IPS-11a (cell line): ENCODE measurements around the gene TMTC2.
A peak's percentile ranks its signal among the peaks of the same experiment; 100 is the strongest.

Experiments used
- H3K4me3 ChIP-seq: one replicate; pipeline ENCODE4 v1.5.1; 2013; ENCODE audit warnings: low read depth, low read length, control low read depth

The TMTC2 gene

DNA sequence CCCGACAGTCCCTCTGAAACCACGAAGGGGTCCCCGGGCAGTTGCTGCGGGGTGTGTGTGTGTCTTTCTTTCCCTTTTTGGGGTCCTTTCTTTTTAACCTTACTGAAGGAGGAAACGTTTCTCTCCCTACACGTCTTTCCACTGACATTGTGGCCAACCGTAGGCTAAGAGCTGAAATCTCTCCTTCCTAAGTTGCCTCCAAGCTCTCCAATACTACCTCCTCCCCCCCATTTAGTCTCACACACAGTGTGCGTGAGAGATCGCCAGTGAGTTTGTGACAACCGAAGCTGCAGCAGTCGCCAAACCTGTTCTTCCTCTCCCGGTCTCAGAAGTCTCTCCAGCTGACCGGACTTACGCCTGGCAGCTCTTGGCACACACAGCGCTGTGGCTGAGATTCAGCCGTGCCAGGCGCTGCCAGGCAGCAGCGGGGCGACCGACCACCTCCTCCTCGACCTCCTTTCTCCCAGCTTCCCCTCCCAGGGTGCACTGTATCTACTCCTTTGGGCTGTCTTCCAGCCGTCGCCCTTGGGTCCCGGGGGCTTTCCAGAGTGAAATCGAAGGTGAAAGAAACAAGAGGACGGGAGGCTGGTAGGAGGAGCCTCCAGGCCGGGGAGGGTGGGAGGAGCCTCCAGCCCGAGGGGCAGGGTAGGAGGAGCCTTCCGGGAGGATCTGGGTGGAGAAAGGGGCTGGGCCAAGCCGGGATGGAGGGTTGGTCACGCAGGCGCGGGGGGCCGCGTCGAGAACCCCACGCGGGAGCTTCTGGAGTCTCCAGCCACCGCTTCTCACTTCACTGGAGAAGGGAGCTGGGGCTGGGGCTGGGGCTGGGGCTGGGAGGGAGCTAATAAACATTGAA lies at the start of gene TMTC2:
TMTC2 (plus strand) TSS at position 739 of the 853 bp plus-strand sequence.
- H3K4me3 ChIP-seq: peak within 1 kb of the TSS; percentile 69

DNA sequence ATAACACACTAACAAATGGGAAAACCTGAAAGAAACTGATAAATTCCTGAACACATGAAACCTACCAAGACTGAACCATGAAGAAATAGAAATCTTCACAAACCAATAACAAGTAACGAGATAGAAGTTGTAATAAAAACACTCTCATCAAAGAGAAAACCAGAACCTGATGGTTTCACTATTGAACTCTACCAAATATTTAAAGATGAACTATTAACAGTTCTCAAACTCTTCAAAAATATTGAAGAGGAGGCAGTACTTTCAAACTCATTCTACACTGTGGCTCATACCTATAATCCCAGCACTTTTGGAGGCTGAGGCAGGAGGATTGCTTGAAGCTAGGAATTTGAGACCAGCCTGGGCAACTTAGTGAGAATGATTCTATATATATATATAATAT lies 48.4 kb upstream of the TMTC2 start:
- H3K4me3 ChIP-seq: no peak overlapping the region

DNA sequence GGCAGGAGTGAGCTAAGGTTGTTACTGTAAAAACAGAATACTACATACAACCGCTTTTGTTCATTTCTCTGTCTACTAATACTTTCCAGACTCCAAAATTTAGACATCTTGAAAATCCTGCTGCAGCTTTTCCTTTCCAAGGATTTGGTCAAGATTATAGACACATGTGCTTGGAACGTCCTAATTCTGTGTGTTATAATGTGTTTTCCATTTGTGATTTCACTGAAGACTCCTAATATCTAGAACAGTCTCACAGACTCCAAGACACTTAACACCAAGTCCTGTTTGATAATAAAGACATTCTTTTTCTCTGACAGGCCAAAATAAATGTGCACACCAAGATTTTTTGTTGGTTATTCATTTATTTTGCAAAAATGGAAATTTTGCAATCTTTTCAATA lies 41.8 kb upstream of the TMTC2 start:
- H3K4me3 ChIP-seq: no peak overlapping the region

DNA sequence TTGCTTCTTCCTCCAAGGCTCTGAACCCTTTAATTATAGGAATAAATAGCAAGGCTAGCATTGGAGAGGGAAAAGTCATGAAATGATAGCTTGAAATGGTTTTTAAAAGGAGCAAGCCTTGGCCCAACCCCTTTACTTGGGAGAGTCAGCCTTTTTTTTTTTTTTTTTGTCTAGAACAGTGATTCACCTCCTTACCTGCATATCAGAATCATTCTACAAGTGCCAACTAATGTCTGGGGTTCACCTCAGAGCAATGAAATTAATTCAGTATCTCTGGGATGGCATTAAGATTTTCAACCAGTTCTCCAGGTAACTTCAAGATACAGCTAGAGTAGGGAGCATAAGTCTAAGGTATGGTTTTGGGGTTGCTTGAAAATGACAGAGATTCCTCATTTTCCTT lies 41.3 kb upstream of the TMTC2 start:
- H3K4me3 ChIP-seq: no peak overlapping the region

DNA sequence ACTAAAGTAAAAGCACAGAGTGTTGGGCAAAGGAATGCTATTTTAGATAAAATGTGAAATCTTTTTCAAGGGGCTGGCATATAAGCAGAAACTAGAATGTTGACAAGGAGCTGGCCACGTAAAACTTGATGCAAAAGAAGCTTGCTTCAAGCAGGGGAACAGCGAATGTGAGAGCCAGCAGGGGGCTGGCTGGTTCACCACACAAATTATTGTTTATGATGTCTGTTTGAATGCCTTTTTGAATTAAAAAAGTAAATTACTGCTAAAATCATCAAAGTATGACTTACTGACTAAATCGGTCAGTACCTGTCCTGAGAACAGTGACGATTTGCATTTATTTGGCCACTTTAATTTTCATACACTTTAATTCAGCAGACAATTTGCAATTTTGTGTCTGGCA lies 38.9 kb upstream of the TMTC2 start:
- H3K4me3 ChIP-seq: no peak overlapping the region

DNA sequence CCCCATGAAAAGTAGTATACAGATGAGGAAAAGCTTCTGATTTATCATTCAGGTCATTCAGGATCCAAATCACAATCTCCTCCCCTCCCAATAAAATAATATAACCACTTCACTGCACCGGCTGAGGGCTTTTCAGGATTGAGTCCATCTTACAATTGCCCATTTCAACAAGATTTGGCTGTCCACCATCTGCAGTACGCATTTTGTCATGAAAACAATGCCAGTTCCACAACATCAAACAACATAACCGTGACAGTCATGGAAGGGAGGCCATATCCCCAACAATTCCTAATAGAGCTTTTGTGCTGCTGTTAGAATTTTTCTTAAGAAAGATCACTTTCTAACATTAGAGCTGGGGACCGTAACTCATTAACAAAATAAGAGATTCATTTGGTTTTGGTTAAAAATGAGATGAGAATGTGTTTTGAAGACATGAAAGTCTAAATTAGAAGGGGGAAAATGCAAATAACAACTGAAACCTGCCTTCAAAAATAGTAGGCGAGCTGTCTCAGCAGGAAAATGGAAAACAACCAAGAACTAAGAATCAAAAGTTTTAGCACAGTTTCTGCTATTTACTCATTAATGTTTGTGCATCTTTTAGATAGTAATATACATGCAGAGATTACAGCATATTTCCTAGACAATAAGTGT lies 38.3 kb upstream of the TMTC2 start:
- no peak overlapping the region for H3K4me3 ChIP-seq

DNA sequence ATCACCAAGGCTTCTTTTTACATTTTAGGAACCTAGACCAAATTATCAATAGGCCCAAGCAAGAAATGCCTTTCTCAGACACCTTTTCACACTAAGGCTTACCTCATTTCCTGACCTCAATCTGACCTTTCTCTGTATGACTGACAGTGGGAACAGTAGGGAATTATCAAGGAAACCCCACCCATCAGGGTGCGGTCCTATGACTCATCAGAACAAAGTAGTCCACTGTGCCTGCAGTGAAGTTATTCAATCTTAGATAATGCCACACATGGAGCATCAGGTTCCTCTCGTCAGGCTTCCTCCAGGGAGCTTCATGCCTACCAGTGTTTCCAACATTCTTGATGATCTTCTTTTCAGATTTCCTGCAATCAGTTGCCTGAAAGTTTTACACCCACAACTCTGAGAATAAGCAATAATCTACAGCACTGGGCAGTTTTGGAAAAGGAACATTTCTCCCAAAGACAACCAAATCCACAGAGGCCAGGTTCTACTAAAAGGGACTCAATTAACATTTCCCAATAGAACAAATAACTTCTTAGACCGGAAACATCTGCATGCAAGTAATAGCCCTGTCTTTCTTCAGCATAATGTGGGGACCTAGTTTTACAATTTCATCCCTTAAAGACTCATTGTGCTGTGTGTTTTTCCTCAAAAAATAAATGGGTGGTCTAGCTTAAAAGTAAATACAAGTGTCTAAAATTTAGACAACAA lies 35.9 kb upstream of the TMTC2 start:
- no peak overlapping the region for H3K4me3 ChIP-seq

DNA sequence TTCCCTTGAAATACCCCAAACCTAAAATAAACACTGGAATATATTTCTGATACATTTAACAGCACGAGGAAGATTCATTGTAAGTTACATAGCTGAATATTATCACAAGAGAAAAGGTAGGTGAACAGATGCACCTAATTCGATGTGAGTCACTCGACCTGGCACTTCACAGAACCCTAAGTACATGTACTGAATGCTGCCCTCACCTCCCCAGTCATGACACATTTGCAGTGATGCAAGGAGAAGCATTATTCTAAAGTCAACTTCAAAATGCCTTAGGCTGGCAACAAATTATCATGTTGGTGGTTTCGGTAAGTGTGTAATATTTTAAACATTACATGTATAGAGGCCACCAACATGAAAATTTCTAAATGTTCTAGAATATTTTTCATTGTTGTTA lies 35.2 kb upstream of the TMTC2 start:
- H3K4me3 ChIP-seq: no peak overlapping the region

DNA sequence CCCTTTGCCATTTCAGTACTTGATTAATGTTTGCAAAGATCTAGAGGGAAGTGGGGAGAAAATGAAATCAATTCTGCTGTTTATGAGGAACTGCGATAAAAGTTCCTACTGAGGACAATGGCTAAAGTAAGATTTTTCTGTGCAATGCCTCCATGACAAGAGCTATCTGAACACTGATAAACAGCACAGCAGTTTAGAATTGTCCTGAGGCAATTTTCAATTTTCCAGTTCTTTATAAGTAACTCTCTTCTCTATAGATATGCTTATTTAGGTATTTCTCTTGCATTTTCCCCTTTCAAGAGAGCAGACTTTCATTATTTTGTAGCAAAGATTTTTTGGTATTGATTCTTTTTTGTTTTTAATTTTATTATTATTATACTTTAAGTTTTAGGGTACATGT lies 34.6 kb upstream of the TMTC2 start:
- no peak overlapping the region for H3K4me3 ChIP-seq

DNA sequence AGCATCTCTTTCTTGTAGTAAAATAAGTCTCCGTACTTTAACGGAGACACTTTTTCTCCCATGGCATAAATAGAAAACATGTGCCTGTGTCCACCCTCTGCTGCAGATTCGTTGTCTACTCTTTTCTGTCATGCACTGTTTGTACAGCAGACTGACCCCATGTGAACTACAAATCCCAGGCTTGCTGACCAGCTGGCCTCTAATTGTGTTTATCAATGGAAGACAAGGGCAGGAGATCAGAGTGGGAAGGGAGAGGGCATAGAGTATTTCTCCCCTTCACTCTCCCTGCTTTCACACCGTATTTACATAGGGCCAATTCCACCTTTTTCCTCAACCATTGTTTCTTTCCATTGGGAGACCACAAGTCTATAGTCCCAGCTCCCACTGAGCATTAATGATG lies 31.0 kb upstream of the TMTC2 start:
- H3K4me3 ChIP-seq: no peak overlapping the region

DNA sequence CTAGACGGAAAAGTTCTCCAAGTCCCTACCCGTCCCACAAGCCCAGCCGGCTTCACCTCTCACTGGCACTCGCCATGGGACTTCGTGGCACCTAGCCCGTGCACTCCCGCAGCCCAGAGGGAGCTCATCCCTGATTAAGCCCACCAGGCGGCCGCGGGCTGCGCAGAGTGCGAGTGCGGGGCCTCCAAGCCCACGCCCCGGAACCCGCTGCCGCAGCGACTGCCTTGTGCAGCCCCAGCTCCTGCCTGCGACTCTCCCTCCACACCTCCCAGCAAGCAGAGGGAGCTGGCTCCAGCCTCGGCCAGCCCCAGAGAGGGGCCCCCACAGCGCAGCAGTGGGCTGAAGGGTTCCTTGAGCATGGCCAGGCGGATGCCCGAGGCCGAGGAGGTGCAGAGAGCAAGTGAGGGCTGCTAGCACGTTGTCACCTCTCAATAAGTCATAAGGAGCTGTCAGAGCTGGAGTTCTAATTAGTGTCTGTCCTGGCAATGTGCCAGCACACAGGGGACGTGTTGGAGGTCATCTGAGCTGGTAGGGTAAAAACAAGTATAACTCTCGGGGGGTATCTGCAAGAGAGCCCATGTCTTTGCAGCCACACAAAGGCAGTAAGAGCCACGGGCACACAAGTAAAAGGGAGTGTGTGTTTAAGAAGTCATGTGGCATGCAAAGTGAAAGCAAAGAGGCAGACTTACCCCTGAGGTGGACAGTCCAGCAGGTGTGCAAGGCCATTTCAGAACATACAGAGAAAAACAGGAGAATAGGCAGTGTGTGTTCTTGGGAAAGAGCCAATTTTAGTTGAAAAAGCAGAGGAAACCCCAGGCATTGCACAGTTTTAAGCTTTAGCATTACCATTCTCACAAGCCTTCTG lies 27.1 kb upstream of the TMTC2 start:
- H3K4me3 ChIP-seq: no peak overlapping the region

DNA sequence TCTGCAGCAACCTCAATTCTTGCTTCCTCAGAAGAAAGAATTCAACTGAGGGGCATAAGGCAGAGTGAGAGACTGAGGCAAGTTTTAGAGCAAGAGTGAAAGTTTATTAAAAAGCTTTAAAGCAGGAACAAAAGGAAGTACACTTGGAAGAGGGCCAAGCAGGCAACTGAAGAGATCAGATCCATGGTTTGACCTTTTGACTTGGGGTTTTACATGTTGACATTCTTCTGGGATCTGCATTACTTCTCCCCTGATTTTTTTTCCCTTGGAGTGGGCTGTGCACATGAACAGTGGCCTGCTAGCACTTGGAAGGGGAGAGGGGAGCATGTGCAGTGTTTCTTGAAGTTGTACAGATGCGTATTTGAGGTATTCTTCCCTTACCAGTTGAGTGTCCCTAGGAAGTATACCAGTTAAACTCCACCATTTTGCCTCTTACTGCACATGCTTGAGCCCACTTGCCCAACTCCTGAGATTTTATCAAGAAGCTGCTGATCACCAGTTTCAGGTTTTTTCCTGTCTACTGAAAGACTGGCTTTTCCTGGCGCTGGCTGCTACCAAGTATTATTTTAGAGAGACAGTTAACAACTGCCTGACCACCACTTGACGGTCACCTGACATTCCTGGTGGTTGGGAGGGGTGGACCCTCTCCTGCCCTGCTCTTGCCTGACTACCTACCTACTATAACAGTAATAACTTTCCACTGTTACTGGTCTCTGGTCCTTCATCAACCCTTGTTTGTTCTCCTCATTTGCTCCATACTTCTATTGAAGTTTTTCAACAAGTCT lies 26.0 kb upstream of the TMTC2 start:
- no peak overlapping the region for H3K4me3 ChIP-seq

DNA sequence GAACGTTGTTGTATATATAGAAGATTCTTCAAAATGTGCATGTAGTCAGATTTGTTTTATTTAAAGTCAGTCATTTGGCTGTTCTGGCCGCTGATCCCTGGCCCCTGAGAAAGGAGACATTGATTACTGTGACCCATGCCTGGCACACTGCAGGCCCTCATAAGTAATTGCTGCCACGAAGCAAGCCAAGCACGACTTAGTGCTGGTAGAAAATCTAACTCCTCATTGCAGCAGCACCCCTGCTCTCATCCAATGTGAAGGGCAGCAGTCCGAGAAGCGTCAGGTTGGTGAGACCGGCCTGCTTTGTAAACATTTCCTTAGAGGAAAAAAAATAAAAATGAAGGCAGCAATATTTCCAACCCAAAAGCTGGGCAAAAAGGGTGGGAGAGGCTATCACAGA lies 22.8 kb upstream of the TMTC2 start:
- H3K4me3 ChIP-seq: no peak overlapping the region

DNA sequence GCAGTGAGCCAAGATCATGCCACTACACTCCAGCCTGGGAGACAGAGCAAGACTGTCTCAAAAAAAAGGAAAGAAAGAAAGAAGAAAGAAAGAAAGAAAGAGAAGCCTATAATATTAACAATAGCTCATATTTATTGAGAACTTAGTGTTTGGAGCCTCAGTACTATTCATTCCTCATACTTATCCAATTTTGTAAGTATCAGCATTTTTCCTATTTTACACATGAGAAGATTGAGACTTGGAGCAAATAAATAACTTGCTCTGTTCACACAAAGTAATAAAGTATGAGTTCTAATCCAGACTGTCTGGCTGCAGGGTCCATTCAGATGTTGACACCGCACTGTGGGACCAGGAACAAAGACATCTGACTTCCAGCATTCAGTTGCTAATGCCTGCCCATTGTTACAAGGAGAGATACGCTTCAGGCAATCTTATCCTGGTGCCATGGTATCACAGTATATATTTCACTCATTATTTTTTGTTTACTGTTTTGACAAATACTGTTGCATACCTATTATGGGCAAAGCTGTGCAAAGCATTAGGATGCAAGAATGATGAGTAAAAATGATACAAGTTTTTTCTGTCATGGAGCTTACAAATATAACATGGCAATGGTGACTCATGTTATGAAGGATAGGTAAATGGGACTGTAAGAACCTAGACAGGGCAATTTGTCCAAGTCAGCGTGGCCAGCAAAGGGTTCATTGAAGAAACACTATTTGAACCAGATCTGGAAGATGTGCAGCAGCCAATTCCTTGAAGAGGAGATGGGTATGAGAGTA lies 21.4 kb upstream of the TMTC2 start:
- H3K4me3 ChIP-seq: no peak overlapping the region

DNA sequence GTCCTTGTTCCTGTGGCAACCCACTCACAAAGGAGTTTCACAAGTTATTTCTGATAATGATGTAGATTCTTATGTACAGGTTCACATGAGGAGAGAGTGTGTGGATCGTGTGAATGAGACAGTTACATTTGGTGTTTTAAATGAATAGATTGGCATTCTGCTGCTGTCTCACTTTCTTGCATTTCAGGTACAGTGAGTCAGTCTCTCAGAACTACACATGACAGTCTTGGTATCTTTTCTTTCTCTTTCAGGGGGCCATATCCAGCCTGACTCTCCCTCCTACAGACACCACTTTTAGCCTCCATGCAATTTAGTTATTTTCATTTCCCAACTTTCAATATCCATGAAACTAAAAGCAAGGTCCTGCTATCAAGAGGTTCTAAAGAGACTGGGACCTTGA lies 19.9 kb upstream of the TMTC2 start:
- no peak overlapping the region for H3K4me3 ChIP-seq

DNA sequence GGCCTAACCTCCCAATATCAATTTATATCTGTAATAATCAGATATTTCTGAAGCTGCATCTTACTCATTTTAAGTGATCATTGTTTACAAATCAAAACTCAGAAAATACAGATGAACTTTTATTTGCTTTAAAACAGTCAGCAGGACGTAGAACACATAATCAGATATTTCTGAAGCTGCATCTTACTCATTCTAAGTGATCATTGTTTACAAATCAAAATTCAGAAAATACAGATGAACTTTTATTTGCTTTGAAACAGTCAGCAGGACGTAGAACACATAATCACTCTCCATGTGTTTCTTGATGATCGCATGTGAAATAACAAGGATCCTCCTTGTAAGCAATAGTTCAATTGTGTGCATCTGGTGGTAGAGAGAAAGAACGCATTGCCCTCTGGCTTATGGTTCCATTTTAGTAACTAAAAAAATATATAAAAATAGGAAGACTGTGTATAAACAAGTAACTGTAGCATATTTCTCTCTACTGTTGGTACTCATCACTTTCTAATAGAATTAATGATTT lies 15.0 kb upstream of the TMTC2 start:
- H3K4me3 ChIP-seq: no peak overlapping the region

DNA sequence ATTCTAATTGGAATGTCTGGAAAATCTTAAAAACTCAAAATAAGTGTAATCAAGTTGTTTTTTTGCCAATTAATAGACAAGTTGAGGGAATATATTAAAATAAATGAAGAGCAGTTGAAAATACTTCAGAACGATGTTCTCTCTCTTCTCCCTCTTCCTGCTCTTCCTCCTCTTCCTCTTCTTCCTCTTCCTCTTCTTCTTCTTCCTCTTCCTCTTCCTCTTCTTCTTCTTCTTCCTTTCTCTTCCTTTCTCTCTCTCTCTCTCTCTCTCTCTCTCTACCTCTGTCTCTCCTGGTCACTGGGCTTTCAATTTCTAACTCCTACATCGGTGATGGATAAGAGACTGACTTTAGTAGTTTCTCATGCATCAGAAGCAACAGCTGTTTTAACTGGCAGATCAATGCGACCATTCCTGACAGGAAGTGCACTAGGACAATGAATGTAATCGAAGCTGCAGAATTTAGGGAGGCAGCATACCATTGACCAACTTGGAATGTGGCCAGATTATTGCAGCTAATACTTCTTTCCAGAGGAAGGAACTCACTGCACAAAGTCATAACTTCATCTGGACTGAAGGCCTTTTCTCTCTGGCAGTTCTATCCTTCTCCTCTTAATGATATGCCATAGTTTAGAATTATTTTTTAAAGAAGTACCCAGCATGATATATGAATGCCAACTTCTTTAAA lies 13.8 kb upstream of the TMTC2 start:
- no peak overlapping the region for H3K4me3 ChIP-seq

DNA sequence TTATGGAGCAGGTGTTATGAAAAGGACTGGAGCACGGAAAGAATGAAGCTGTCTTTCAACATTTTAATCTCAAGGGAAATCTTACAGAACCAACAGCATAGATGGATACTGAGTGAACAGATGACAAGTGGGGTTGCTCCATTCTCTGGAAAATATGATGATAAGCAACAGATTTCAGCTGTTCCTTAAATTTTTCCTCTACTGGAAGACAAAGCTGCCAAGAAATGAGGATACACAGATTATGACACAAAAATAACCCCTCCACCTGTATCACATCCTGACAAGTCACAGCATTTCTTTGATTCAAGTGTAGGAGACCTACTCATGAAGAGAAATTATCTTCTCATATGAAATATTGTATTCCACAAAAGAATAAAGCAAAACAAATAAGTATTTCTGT lies 13.0 kb upstream of the TMTC2 start:
- H3K4me3 ChIP-seq: no peak overlapping the region

DNA sequence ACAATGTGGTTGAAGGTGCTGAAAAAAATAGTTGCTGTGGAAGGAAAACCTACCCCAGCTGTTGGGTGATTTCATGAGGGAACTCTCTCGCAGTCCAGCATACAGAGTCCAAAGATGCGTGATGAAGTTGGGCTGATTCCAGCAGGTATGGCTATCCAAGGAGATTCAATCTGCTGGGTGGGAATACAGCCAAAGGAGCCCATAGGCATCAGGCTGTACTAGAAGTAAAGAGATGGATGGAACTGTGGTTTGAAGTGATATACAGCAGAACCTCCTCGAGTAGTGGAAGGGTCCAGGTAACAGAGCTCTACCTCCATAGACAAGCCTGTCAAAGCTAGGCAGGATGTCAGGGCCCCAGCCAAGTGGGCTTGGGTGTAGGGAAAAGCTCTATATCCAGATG lies 11.5 kb upstream of the TMTC2 start:
- no peak overlapping the region for H3K4me3 ChIP-seq
